Endothelial cell (in vitro differentiated cells): ENCODE results near the gene HIVEP2. TPM values are rescaled to one million over a fixed set of nuclear protein-coding genes. Genes with fewer than 3 reads are reported as not detected.

Source experiments
- DNase-seq: peaks from one replicate; pipeline ENCODE4 v3.0.0; 2021; ENCODE audit warnings: low spot score
- H3K27ac Mint-ChIP-seq: one replicate; pipeline ENCODE4 v1.8.0; 2021; ENCODE audit warnings: mixed read lengths, inconsistent platforms; ENCODE audit not compliant: unreplicated experiment
- H3K27me3 Mint-ChIP-seq: one replicate; pipeline ENCODE4 v1.8.0; 2021; ENCODE audit warnings: mild to moderate bottlenecking, moderate library complexity, mixed read lengths, inconsistent platforms; ENCODE audit not compliant: unreplicated experiment
- H3K36me3 Mint-ChIP-seq: one replicate; pipeline ENCODE4 v1.8.0; 2021; ENCODE audit warnings: mild to moderate bottlenecking, low read depth, mixed read lengths, inconsistent platforms; ENCODE audit not compliant: unreplicated experiment
- H3K4me1 Mint-ChIP-seq: one replicate; pipeline ENCODE4 v1.8.0; 2021; ENCODE audit warnings: mild to moderate bottlenecking, mixed read lengths, inconsistent platforms; ENCODE audit not compliant: unreplicated experiment
- H3K4me3 Mint-ChIP-seq: one replicate; pipeline ENCODE4 v1.8.0; 2021; ENCODE audit warnings: mild to moderate bottlenecking, mixed read lengths, inconsistent platforms; ENCODE audit not compliant: unreplicated experiment
- H3K9me3 Mint-ChIP-seq: one replicate; pipeline ENCODE4 v1.8.0; 2021; ENCODE audit warnings: mixed read lengths, inconsistent platforms; ENCODE audit not compliant: unreplicated experiment
- CTCF ChIP-seq: fragments of 200-600 bp; sonication (generic); IDR thresholded peaks from one replicate; pipeline ENCODE4 v1.5.0; 2021; ENCODE audit warnings: antibody characterized with exemption; ENCODE audit not compliant: unreplicated experiment
- total RNA-seq: library from RNA; stranded (reverse); fragmentation: NEBNext Ultra II Directional; extraction: Animal tissue kit (Norgen Biotek cat#: 25700); gene quantifications from one replicate; pipeline ENCODE4 v1.2.1, GENCODE V29; 2021; ENCODE audit not compliant: unreplicated experiment

The HIVEP2 gene
- total RNA-seq, 1 donor from 2014 or later, result 15.6 TPM

GRCh38 chr6:142851601-142852000 is 93.4 kb downstream of the HIVEP2 start:
- H3K27ac Mint-ChIP-seq, result no peak overlapping the region
- peaks cover 35% of the 10 kb centered on the region for H3K4me1 Mint-ChIP-seq

GRCh38 chr6:142850679-142851423 is 94.1 kb downstream of the HIVEP2 start:
- DNase-seq, result no peak
- no peak overlapping the region for H3K4me3 Mint-ChIP-seq

More at GRCh38 chr6:142851601-142852000, 93.4 kb downstream of the HIVEP2 start:
- no peak for DNase-seq
- H3K36me3 Mint-ChIP-seq, result no peaks in the 10 kb centered on the region
- H3K4me3 Mint-ChIP-seq, result no peak overlapping the region
- no peaks in the 10 kb centered on the region for H3K27me3 Mint-ChIP-seq
- H3K9me3 Mint-ChIP-seq, result no peaks in the 10 kb centered on the region
- TF ChIP-seq CTCF, result no peak

GRCh38 chr6:142848976-142849375 is 96.0 kb downstream of the HIVEP2 start:
- Mint-ChIP-seq H3K27ac (no peak overlapping the region), H3K4me3 (no peak overlapping the region), H3K9me3 (no peaks in the 10 kb centered on the region), H3K4me1 (peaks cover 45% of the 10 kb centered on the region), H3K27me3 (no peaks in the 10 kb centered on the region), H3K36me3 (no peaks in the 10 kb centered on the region)
- TF ChIP-seq CTCF, result no peak
- DNase-seq, result no peak

More at GRCh38 chr6:142850679-142851423, 94.1 kb downstream of the HIVEP2 start:
- Mint-ChIP-seq H3K9me3 (no peaks in the 10 kb centered on the region), H3K4me1 (peaks cover 37% of the 10 kb centered on the region), H3K27ac (no peak overlapping the region), H3K36me3 (no peaks in the 10 kb centered on the region), H3K27me3 (no peaks in the 10 kb centered on the region)
- no peak for TF ChIP-seq CTCF

GRCh38 chr6:142848156-142848555 is 96.8 kb downstream of the HIVEP2 start:
- H3K9me3 Mint-ChIP-seq, result no peaks in the 10 kb centered on the region
- peaks cover 52% of the 10 kb centered on the region for H3K4me1 Mint-ChIP-seq
- DNase-seq, result no peak
- H3K4me3 Mint-ChIP-seq, result no peak overlapping the region
- no peaks in the 10 kb centered on the region for H3K36me3 Mint-ChIP-seq
- no peaks in the 10 kb centered on the region for H3K27me3 Mint-ChIP-seq
- no peak overlapping the region for H3K27ac Mint-ChIP-seq
- no peak for TF ChIP-seq CTCF

GRCh38 chr6:142846883-142847287 is 98.1 kb downstream of the HIVEP2 start:
- Mint-ChIP-seq H3K4me1 (peaks cover 64% of the 10 kb centered on the region), H3K4me3 (no peak overlapping the region), H3K9me3 (no peaks in the 10 kb centered on the region), H3K36me3 (no peaks in the 10 kb centered on the region), H3K27ac (no peak overlapping the region), H3K27me3 (no peaks in the 10 kb centered on the region)
- no peak for TF ChIP-seq CTCF
- no peak for DNase-seq
